Measurements from ENCODE around the gene CITED2.

DNA sequence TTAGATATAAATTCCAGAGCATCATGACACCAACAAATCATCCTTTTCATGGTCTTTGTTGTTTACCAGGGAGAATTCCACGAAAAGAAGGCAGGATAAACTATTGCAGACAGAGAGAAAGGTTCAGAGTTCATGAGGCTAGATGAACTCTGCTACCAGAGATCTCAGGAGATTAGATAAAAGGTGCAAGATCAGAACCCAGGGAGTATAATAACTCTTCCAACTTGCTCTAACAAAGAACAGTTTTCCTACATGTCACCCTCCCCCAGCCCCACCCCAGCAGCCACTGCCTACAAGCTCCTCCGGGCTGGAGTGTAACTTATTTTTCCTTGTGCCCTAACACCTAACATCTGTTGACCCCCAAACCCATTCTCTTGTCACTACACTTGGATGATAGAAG, 13.9 kb upstream of the CITED2 start:
- TF ChIP-seq, protein P1, sequence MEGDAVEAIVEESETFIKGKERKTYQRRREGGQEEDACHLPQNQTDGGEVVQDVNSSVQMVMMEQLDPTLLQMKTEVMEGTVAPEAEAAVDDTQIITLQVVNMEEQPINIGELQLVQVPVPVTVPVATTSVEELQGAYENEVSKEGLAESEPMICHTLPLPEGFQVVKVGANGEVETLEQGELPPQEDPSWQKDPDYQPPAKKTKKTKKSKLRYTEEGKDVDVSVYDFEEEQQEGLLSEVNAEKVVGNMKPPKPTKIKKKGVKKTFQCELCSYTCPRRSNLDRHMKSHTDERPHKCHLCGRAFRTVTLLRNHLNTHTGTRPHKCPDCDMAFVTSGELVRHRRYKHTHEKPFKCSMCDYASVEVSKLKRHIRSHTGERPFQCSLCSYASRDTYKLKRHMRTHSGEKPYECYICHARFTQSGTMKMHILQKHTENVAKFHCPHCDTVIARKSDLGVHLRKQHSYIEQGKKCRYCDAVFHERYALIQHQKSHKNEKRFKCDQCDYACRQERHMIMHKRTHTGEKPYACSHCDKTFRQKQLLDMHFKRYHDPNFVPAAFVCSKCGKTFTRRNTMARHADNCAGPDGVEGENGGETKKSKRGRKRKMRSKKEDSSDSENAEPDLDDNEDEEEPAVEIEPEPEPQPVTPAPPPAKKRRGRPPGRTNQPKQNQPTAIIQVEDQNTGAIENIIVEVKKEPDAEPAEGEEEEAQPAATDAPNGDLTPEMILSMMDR (IDR thresholded peaks at IDR 0.05 in 4 of 5, conservative IDR thresholded peaks at IDR 0.05 in 1 of 5) = no peak
- TF ChIP-seq POLR2A (IDR thresholded peaks at IDR 0.05) = no peak
